B cell (primary cell): ENCODE measurements around the gene SIM1. TPM values are rescaled to one million over a fixed set of nuclear protein-coding genes. Genes with fewer than 3 reads are reported as not detected.

Experiments
- ATAC-seq: fragments of 200-7000 bp; cut with Tn5 transposase; one replicate; pipeline ENCODE4 v1.10.0; 2021; ENCODE audit warnings: low read depth, mild to moderate bottlenecking, moderate number of reproducible peaks, moderate library complexity
- CTCF ChIA-PET: fragments of 350-600 bp; sonication (Branson Sonifier 250); formaldehyde crosslinking; loops from one replicate; lab custom pipeline; 2021; ENCODE audit warnings: antibody characterized with exemption, inconsistent platforms; lab: Charles Lee
- POLR2A ChIA-PET: fragments of 350-600 bp; sonication (Branson Sonifier 250); formaldehyde crosslinking; loops from one replicate; lab custom pipeline; 2021; ENCODE audit warnings: antibody characterized with exemption; lab: Charles Lee
- DNase-seq: peaks from one replicate; pipeline ENCODE4 v3.0.0; 2013
- H2AFZ ChIP-seq: 2 replicates; pipeline ENCODE4 v1.6.1; 2012; ENCODE audit warnings: mild to moderate bottlenecking, low read depth, low read length; ENCODE audit not compliant: insufficient read depth, poor library complexity, severe bottlenecking
- H3K27ac ChIP-seq, 2 donors: 1 replicate in 1 of 2; 2 replicates in 1 of 2; pipeline ENCODE4 v1.5.1; 2012 to 2013; ENCODE audit warnings: low read length in 2 of 2, mild to moderate bottlenecking in 2 of 2, moderate library complexity in 1 of 2
- H3K27me3 ChIP-seq, 4 experiments: fragments of 200-600 bp in 1 of 4; sonication (generic) in 1 of 4; replicated peaks in 1 of 4; 1 replicate in 2 of 4; 2 replicates in 2 of 4; pipeline versions ENCODE4 v1.6.1 to v1.7.0; 2013 to 2016; ENCODE audit warnings: low read length in 3 of 4, mild to moderate bottlenecking in 2 of 4, mixed read lengths in 1 of 4, moderate library complexity in 1 of 4; ENCODE audit not compliant: insufficient read depth in 4 of 4, control insufficient read depth in 3 of 4; ENCODE audit errors: control extremely low read depth in 1 of 4
- H3K36me3 ChIP-seq, 2 experiments: replicated peaks in 1 of 2; 1 replicate in 1 of 2; 2 replicates in 1 of 2; pipeline versions ENCODE4 v1.6.1 to v1.7.1; 2013; ENCODE audit warnings: low read length in 1 of 2; ENCODE audit not compliant: insufficient read depth in 2 of 2, control insufficient read depth in 1 of 2; ENCODE audit errors: control extremely low read depth in 1 of 2, extremely low read depth in 1 of 2
- H3K4me1 ChIP-seq, 2 donors: fragments of 200-600 bp in 1 of 2; sonication (generic) in 1 of 2; 1 replicate in 1 of 2; 2 replicates in 1 of 2; pipeline versions ENCODE4 v1.5.1 to v1.6.1; 2013 to 2017; ENCODE audit warnings: low read length in 2 of 2; ENCODE audit not compliant: control insufficient read depth in 2 of 2, insufficient read depth in 2 of 2
- H3K4me2 ChIP-seq: replicated peaks from 2 replicates; pipeline ENCODE3; 2012; ENCODE audit warnings: mild to moderate bottlenecking, low read depth, low read length; ENCODE audit not compliant: poor library complexity, severe bottlenecking
- H3K4me3 ChIP-seq, 5 experiments: fragments of 200-600 bp in 1 of 5; sonication (generic) in 1 of 5; 1 replicate in 3 of 5; 2 replicates in 2 of 5; pipeline versions ENCODE4 v1.5.1 to v1.7.0; 2011 to 2016; ENCODE audit warnings: low read length in 4 of 5, mild to moderate bottlenecking in 4 of 5, low read depth in 2 of 5, control low read depth in 1 of 5, moderate library complexity in 1 of 5; ENCODE audit not compliant: insufficient read depth in 1 of 5; ENCODE audit errors: control extremely low read depth in 1 of 5, extremely low read depth in 1 of 5
- H3K79me2 ChIP-seq: fragments of 200-600 bp; sonication (generic); one replicate; pipeline ENCODE4 v1.6.0; 2016; ENCODE audit warnings: low read length; ENCODE audit not compliant: control insufficient read depth, insufficient read depth
- H3K9ac ChIP-seq: fragments of 200-600 bp; sonication (generic); 2 replicates; pipeline ENCODE4 v1.6.1; 2017; ENCODE audit warnings: mild to moderate bottlenecking, low read length, moderate library complexity
- H3K9me3 ChIP-seq, 3 donors: one replicate each; pipeline versions ENCODE4 v1.6.1 to v1.7.1; 2013; ENCODE audit warnings: low read length in 2 of 3; ENCODE audit not compliant: control insufficient read depth in 2 of 3, insufficient read depth in 1 of 3; ENCODE audit errors: control extremely low read depth in 1 of 3
- H4K20me1 ChIP-seq: 2 replicates; pipeline ENCODE4 v1.6.0; 2012; ENCODE audit warnings: mild to moderate bottlenecking, low read length; ENCODE audit not compliant: insufficient read depth, control insufficient read depth, poor library complexity, severe bottlenecking
- H3K27ac Mint-ChIP-seq: one replicate; pipeline ENCODE4 v1.8.0; 2021; ENCODE audit warnings: mixed read lengths
- H3K27me3 Mint-ChIP-seq: one replicate; pipeline ENCODE4 v1.8.0; 2021; ENCODE audit warnings: mixed read lengths
- H3K4me1 Mint-ChIP-seq: one replicate; pipeline ENCODE4 v1.8.0; 2021; ENCODE audit warnings: mixed read lengths
- H3K4me3 Mint-ChIP-seq: one replicate; pipeline ENCODE4 v1.8.0; 2021; ENCODE audit warnings: mixed read lengths
- H3K9me3 Mint-ChIP-seq: one replicate; pipeline ENCODE4 v1.8.0; 2022; ENCODE audit warnings: mixed read lengths; ENCODE audit not compliant: insufficient read depth
- CTCF ChIP-seq: fragments of 200-600 bp; IDR thresholded peaks from one replicate; pipeline ENCODE4 v1.8.0; 2022; ENCODE audit warnings: antibody characterized with exemption, mild to moderate bottlenecking
- EZH2 ChIP-seq: IDR thresholded peaks from 2 replicates; pipeline ENCODE4 v1.6.1; 2012; ENCODE audit warnings: borderline replicate concordance, low read depth, mild to moderate bottlenecking, moderate library complexity, low read length; ENCODE audit not compliant: insufficient read depth, poor library complexity, severe bottlenecking
- WGBS: methylation state at CpG from one replicate; pipeline ENCODE4 v1.1.5; 2013; ENCODE audit warnings: missing lambda C conversion rate; ENCODE audit not compliant: insufficient coverage; 5-methylcytosine and 5-hydroxymethylcytosine counted together
- intact Hi-C: fragments of 100-400 bp; cut with micrococcal nuclease; formaldehyde crosslinking; loops from one replicate; pipeline ENCODE4 v1.10.0; 2022
- polyA plus RNA-seq: library from polyadenylated mRNA; depleted of rRNA; stranded (reverse); fragments of >200 nt; gene quantifications from 2 replicates; pipeline ENCODE4 v1.2.3, GENCODE V29; 2012
- total RNA-seq, 2 donors: library from RNA; stranded (reverse); fragments of 120-200 nt in 1 of 2; gene quantifications; 1 replicate in 1 of 2; 2 replicates in 1 of 2; pipeline versions ENCODE4 v1.2.3 to v1.2.4, GENCODE V29; 2013 to 2022

SIM1 gene
- total and polyA plus RNA-seq, 2 donors (not counting 1 experiment from before 2014, with no cell fraction given) = not detected

GRCh38 chr6:100370265-100370664 is 94.5 kb downstream of the SIM1 start:
- ATAC-seq (no peak), DNase-seq (no peak)
- H3K79me2 ChIP-seq = no peaks in the 10 kb centered on the region
- H3K9ac ChIP-seq = no peak overlapping the region
- Mint-ChIP-seq H3K9me3 (no peaks in the 10 kb centered on the region), H3K4me1 (no peaks in the 10 kb centered on the region), H3K27ac (no peak overlapping the region), H3K27me3 (peaks cover 4% of the 10 kb centered on the region), H3K4me3 (no peak overlapping the region)
- no peaks in the 10 kb centered on the region for H4K20me1 ChIP-seq
- POLR2A ChIA-PET = no interaction called here
- H3K27me3 ChIP-seq = no peaks in the 10 kb centered on the region
- no peak overlapping the region for H2AFZ ChIP-seq
- H3K4me3 ChIP-seq = no peak overlapping the region
- H3K36me3 ChIP-seq = no peaks in the 10 kb centered on the region
- intact Hi-C loops = no loop called here
- no peak overlapping the region for H3K4me2 ChIP-seq
- CTCF ChIA-PET = no interaction called here
- WGBS = no CpG with 5 or more reads among the region's 1 CpG
- H3K4me1 ChIP-seq = no peaks in the 10 kb centered on the region
- TF ChIP-seq EZH2 (no peak), CTCF (no peak)
- H3K27ac ChIP-seq = no peak overlapping the region
- peaks cover 0 to 1% (median 0%) of the 10 kb centered on the region in 3 donors for H3K9me3 ChIP-seq

- WGBS = 80% methylated on average over 1 of the region's 5 CpGs
- H3K27ac Mint-ChIP-seq = no peak overlapping the region
- Histone ChIP-seq H3K4me2 (no peak overlapping the region), H3K79me2 (no peaks in the 10 kb centered on the region), H3K9ac (no peak overlapping the region), H4K20me1 (no peaks in the 10 kb centered on the region), H3K9me3 (no peaks in the 10 kb centered on the region), H2AFZ (no peak overlapping the region), H3K27me3 (no peaks in the 10 kb centered on the region), H3K36me3 (no peaks in the 10 kb centered on the region), H3K4me1 (no peaks in the 10 kb centered on the region), H3K4me3 (no peak overlapping the region), H3K27ac (no peak overlapping the region)
- intact Hi-C loops = no loop called here
- POLR2A ChIA-PET = no interaction called here
- no peak for DNase-seq
- CTCF ChIA-PET = interaction anchor here (0.7 kb wide), 1 partner anchor 407 kb away, joined by 3 read pairs; no protein-coding TSS in a partner anchor
- H3K4me1 Mint-ChIP-seq = no peaks in the 10 kb centered on the region
- no peak for TF ChIP-seq EZH2
- no peak for TF ChIP-seq CTCF
- no peak for ATAC-seq
- no peaks in the 10 kb centered on the region for H3K9me3 Mint-ChIP-seq
- no peak overlapping the region for H3K4me3 Mint-ChIP-seq
- H3K27me3 Mint-ChIP-seq = peaks cover 4% of the 10 kb centered on the region
Measured at GRCh38 chr6:100366419-100366818, 98.3 kb downstream of the SIM1 start.
